ENCODE results near the gene GSK3B.

GRCh38 chr3:119818937-119819336, 275.3 kb downstream of the GSK3B start:
- TF ChIP-seq CTCF (IDR thresholded peaks at IDR 0.05) = no peak
- TF ChIP-seq POLR2A (IDR thresholded peaks at IDR 0.05) = no peak

All from thyroid gland (tissue), 4 donors.